ENCODE data around the gene EFCAB8.
"Not testable (repeated sequence)": the region's sequence is repeated elsewhere in the genome, so short reads cannot be mapped to it uniquely, and the experiment has no call there.

Gene EFCAB8

DNA sequence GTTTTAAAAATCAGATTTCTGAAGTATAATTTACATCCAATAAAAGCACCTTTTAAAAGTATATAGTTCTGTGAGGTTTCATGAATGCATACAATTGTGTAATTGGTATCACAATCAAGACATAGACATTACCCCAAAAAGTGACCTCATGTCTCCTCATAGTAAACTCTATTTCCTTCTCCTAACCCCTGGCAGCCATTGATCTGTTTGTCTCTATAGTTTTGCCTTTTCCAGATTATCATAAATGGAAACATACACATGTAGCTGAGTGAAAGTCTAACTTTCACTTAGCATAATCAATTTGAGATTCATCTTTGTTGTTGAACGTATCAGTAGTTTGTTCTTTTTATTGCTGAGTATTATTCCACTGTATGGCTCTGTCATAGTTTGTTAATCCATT is 87.9 kb downstream of the EFCAB8 start:
- CTCF ChIA-PET: interaction anchor here (1.1 to 5.8 kb wide), 15 partner anchors 8 to 424 kb away, joined by 3 to 91 read pairs (median 9); partner anchors contain the start of gene C20orf203
- TF ChIP-seq, protein P1, sequence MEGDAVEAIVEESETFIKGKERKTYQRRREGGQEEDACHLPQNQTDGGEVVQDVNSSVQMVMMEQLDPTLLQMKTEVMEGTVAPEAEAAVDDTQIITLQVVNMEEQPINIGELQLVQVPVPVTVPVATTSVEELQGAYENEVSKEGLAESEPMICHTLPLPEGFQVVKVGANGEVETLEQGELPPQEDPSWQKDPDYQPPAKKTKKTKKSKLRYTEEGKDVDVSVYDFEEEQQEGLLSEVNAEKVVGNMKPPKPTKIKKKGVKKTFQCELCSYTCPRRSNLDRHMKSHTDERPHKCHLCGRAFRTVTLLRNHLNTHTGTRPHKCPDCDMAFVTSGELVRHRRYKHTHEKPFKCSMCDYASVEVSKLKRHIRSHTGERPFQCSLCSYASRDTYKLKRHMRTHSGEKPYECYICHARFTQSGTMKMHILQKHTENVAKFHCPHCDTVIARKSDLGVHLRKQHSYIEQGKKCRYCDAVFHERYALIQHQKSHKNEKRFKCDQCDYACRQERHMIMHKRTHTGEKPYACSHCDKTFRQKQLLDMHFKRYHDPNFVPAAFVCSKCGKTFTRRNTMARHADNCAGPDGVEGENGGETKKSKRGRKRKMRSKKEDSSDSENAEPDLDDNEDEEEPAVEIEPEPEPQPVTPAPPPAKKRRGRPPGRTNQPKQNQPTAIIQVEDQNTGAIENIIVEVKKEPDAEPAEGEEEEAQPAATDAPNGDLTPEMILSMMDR (IDR thresholded peaks at IDR 0.05; ENCODE audit: insufficient read depth, low read length, missing control alignments): no peak
- no peak overlapping the region for H3K4me3 ChIP-seq (ENCODE audit: low read depth, low read length)
- DNase-seq (ENCODE audit: low read depth, low spot score): no peak
- POLR2A ChIA-PET: no interaction called here

DNA sequence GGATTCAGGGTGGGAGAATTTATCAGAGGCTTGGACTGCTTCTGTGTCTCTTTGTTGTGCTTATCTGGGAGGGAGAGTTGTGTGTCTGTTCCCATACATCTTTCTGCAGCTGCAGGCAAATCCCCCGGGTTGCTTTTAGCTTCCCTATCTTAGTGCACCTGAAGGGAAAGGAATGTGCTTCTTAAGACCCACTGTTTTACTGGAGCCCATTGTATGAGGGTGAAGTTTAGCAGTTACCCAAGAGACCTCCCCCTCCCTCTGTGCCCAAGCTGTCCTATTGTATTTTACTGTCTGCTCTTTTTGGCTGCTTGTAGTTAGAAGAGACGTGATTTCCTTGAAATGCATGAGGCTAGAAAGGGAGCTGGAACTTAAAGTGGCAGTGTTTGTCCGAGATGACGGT is 91.8 kb downstream of the EFCAB8 start:
- POLR2A ChIA-PET; H3K4me3 ChIP-seq (ENCODE audit: low read depth, low read length); DNase-seq (ENCODE audit: low read depth, low spot score): not testable (repeated sequence)
- CTCF ChIA-PET: interaction anchor here (2.3 kb wide), 1 partner anchor 160 kb away, joined by 9 read pairs; no protein-coding TSS in a partner anchor

DNA sequence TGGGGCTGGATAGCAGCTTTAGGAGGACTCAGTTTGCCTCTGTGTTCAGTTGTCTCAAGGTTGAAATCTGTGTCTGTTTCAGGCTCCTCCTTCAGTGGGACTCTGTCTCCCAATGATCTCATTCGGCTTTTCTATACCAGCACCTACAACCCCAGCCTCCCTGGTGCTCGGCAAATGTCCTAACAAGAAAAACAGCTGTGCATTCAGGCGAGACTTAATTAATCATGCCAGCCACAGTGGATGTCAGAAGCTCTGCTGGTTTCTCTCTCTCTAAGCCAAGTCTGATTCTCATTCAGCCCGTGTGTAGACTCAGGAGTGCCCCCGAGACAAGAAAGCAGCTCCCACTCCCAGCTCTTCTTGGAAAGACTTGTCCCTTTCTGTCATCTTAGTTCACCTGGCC is 98.7 kb downstream of the EFCAB8 start:
- CTCF ChIA-PET: interaction anchor here (1.4 to 2.1 kb wide), 2 partner anchors 10 to 12 kb away, joined by 3 to 4 read pairs; no protein-coding TSS in a partner anchor

DNA sequence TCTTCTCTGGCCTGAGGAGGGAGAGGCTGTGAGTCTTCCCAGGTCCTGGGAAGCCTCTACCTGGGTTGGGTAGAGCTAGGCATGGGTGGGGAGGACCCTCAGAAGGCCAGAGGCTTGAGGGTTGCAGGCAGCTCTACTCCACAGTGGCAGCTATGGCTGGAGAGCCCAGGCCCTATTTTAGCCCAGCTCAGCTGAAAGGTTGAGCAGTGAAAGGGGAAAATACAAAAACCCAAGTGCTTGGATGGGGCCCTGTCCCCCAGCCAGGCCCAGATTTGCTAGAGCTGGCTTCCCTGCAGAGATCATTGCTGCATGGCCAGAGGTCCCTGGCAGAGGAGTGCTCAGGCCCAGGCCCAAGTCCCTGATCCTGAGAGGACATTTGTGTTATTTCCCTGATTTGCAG is 99.9 kb downstream of the EFCAB8 start:
- no peak for DNase-seq (ENCODE audit: low read depth, low spot score)
- TF ChIP-seq, protein P1 (IDR thresholded peaks at IDR 0.05; ENCODE audit: insufficient read depth, low read length, missing control alignments): no peak
- H3K4me3 ChIP-seq (ENCODE audit: low read depth, low read length): no peak overlapping the region
- ChIA-PET POLR2A (no interaction called here), CTCF (interaction anchor here (1.4 to 2.1 kb wide), 2 partner anchors 11 to 13 kb away, joined by 3 to 4 read pairs; no protein-coding TSS in a partner anchor)

More for the DNA sequence above, 98.7 kb downstream of the EFCAB8 start:
- TF ChIP-seq, protein P1 (IDR thresholded peaks at IDR 0.05; ENCODE audit: insufficient read depth, low read length, missing control alignments): no peak
- H3K4me3 ChIP-seq (ENCODE audit: low read depth, low read length): no peak overlapping the region
- POLR2A ChIA-PET: no interaction called here
- no peak for DNase-seq (ENCODE audit: low read depth, low spot score)

DNA sequence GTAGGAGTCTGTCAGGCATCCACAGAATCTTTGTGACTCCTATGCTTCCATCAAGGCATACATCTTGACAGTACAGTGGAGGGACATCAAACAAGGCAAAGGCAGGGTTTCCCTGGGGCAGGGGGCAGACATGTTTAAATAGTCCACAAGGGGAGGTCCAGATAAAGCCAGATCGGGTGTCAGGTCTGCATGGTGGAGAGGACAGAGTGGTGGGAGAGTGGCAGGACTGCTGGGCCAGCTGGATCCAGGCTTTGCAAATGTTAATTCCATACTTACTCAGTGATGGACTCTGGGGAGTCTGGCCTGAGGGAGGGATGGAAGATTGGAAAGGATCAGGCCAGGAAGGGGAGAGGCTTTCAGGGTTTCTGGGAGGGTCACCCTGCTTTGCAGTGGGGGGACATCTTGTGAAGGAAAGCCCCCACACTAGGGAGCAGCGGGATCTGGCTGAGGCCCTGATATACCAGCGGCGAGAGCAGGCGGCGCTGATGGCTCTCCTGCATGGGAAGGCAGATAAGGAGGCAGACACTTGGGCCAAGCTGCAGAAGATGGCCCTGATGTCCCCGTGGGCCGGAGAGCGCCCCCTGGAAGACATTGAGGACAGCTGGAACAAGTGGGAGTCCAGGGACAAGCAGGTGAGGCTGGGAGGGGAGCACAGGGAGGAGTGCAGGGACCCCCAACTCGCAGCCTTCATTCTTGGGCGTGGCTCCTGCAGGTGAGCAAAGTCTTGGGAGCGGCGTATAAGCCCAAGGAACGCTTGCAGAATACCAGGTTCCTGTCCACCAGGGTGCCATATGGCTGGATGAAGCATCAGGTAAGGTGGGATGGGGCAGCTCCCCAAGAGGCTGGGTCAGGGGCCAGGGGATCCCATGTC is 100.9 kb downstream of the EFCAB8 start:
- no peak for DNase-seq (ENCODE audit: low read depth, low spot score)
- POLR2A ChIA-PET: no interaction called here
- TF ChIP-seq, protein P1 (IDR thresholded peaks at IDR 0.05; ENCODE audit: insufficient read depth, low read length, missing control alignments): no peak
- CTCF ChIA-PET: interaction anchor here (1.0 kb wide), 1 partner anchor 22 kb away, joined by 3 read pairs; no protein-coding TSS in a partner anchor
- no peak overlapping the region for H3K4me3 ChIP-seq (ENCODE audit: low read depth, low read length)

DNA sequence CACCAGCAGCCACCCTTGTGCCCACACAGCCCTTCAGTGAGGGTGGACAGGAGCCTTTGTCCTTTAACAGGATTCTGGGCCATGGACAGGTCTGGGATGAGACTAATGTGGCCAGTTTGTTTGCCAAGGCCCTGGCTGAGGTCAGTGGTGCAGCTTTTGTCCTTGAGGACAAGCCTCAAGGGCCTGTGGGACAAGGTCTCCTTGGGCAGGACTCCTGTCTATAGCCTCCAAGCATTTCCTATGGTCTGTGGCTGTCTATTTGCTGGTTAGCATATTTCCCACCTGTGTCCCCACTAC is 101.4 kb downstream of the EFCAB8 start:
- CTCF ChIA-PET: interaction anchor here (1.0 kb wide), 1 partner anchor 21 kb away, joined by 3 read pairs; no protein-coding TSS in a partner anchor
- TF ChIP-seq, protein P1 (IDR thresholded peaks at IDR 0.05; ENCODE audit: insufficient read depth, low read length, missing control alignments): no peak
- POLR2A ChIA-PET: no interaction called here
- no peak for DNase-seq (ENCODE audit: low read depth, low spot score)
- no peak overlapping the region for H3K4me3 ChIP-seq (ENCODE audit: low read depth, low read length)
